Renal cortical epithelial cell (primary cell): ENCODE data around the gene ZNF664. TPM values are rescaled to one million over a fixed set of nuclear protein-coding genes. Genes with fewer than 3 reads are reported as not detected.
A peak's percentile ranks its signal among the peaks of the same experiment; 100 is the strongest.

Experiments
- DNase-seq: peaks from one replicate; pipeline ENCODE4 v3.0.0-alpha.2; 2011; ENCODE audit warnings: low read depth
- total RNA-seq: library from RNA; depleted of rRNA; stranded (reverse); fragments of >200 nt; gene quantifications from 2 replicates; pipeline ENCODE4 v1.2.3, GENCODE V29; 2014

ZNF664 gene
- 82.5 and 106 TPM in 2 replicates for total RNA-seq

GRCh38 chr12:123972457-123973401, at the start of gene ZNF664, which contains the start of gene CCDC92:
Gene ZNF664, plus strand, starts transcription at chr12:123973215. Its CDS starts 38,930 bp downstream, at chr12:124012145.
Gene CCDC92, minus strand, starts transcription at chr12:123972831. Its CDS starts 28,526 bp downstream, at chr12:123944305.
- peak; percentile 50 for DNase-seq

DNA sequence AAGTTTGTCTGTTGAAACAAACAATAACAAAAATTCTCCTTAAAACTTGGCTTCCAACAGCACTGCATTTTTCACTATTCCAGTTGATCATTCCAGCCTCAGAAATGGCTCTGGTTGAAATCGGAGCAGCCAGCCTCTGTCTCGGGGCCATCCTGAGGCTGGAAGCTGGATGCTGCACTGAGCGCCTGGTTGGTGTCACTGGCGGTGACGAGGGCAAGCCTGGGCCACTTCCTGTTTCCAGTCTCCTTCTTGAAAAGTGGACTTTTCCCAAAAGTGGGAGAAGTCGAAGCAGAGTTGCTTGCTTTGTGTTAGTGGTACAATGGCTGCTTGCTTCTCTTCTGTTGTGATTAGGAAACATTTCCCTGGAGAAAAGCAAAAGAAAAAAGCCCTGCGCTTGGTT, 49.1 kb upstream of the ZNF664 start:
- DNase-seq = no peak

- DNase-seq = no peak
Observed at GRCh38 chr12:123924539-123924938, 48.5 kb upstream of the ZNF664 start.

DNA sequence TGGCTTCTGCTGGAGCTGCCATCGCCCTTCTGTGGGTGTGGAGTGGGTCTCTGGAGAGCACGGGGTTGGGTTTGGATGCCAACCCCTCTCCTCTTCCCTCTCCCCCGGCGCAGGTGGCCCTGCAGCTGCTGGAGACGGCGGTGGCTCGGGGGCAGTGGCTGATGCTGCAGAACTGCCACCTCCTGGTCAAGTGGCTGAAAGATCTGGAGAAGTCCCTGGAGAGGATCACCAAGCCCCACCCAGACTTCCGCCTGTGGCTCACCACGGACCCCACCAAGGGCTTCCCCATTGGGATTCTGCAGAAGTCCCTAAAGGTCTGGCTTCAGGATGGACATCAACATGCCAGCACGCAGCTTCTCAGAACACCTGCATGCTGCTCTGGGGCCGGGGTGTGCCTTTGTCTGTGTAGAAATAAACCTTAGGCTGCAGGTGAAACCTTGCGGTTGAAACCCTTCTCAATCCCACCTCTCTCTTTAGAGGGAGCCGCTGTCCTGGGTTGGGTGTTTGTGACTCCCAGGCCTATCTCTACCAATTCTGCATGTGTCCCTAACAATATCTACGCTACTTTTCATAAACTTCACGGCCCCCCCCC, 44.6 kb upstream of the ZNF664 start:
- DNase-seq = no peak

- DNase-seq = no peak
Observed at GRCh38 chr12:123928897-123929296, 44.1 kb upstream of the ZNF664 start.

DNA sequence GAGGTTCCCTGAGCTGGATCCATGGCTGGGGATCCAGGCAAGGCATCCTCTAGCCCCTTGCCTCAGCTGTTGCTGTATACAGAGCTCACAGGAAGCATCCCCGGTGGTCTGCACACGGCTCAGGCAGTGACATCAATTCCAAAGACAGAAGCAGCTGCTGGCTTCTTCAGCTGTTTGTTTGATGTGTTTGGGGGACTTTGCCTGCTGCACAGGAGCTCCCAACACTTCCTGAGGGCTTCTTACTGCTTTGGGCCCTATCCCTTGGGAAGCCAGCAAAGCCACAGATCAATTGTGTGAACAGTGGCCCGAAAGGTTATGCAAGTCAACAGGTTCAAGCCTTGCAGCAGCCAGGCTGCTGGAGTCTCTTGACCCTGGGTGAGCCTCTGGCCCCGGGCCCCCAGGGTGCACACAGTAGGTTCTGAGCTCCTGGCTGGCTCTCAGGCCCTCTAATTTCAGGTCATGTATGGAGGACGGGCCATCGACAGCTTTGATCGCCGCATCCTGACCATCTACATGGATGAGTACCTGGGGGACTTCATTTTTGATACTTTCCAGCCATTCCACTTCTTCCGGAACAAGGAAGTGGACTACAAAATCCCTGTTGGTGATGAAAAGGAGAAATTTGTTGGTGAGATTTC, 43.0 kb upstream of the ZNF664 start:
- no peak for DNase-seq

GRCh38 chr12:123931686-123932321, 41.2 kb upstream of the ZNF664 start:
- DNase-seq = no peak

- no peak for DNase-seq
Observed at GRCh38 chr12:123933214-123933613, 39.8 kb upstream of the ZNF664 start.

GRCh38 chr12:123934016-123934620, 38.9 kb upstream of the ZNF664 start:
- no peak for DNase-seq

- DNase-seq = no peak
Observed at GRCh38 chr12:123934829-123935228, 38.2 kb upstream of the ZNF664 start.

- no peak for DNase-seq
Observed at GRCh38 chr12:123935956-123936355, 37.1 kb upstream of the ZNF664 start.

DNA sequence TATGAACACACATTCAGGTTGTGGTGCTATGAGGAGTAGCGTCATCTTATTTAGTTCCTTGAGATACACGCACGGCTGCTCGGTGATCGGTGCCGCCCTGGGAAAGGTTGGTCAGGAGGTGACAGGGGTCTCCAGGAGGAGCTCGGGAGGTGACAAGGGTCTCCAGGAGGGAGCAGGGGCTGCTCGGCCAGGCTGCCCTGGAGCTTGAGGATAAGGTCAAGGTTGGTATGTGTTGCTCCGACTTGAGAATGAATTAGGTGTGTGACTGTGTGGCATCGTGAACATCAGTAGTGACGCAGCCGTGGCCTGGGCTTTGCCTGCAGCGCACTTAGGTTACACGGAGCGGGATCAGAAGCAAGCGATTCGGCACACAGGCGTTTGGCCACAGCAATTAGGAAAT, 36.5 kb upstream of the ZNF664 start:
- no peak for DNase-seq

DNA sequence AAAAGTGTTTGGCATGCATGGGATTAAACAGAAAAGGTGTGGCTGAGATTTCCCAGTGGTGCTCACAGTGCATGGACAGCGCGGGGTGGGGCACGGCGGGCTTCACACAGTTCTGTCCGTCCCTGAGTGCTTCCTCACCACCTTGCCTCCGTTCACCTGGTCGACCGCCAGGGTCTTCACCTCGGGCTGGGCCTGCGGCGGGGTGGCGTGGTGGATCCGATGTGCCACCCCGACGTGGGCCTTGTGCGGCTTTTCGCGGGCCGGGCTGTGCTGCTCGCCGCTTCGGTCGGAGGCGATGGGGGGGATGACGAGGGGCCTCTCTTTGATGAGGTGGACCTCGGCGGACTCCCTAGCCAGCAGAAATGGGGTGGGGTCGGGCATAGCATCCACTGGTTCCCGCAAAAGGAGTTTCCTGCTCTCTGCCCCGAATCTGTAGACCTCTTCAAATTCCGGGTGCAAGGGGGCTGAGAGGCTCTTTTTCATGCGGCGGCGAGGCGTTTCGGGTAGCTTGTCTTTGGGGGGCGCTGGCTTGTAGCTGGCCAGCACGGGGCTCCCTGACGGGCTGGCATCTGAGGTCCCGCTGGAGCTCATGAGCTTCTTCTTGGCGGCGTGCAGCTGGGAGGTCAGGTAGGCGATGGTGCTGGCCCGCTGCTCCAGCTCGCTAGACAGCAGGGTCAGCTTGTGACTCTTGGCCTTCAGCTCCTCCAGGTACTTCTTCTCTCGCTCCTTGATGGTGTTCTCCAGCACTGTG, 35.9 kb upstream of the ZNF664 start:
- DNase-seq = no peak

DNA sequence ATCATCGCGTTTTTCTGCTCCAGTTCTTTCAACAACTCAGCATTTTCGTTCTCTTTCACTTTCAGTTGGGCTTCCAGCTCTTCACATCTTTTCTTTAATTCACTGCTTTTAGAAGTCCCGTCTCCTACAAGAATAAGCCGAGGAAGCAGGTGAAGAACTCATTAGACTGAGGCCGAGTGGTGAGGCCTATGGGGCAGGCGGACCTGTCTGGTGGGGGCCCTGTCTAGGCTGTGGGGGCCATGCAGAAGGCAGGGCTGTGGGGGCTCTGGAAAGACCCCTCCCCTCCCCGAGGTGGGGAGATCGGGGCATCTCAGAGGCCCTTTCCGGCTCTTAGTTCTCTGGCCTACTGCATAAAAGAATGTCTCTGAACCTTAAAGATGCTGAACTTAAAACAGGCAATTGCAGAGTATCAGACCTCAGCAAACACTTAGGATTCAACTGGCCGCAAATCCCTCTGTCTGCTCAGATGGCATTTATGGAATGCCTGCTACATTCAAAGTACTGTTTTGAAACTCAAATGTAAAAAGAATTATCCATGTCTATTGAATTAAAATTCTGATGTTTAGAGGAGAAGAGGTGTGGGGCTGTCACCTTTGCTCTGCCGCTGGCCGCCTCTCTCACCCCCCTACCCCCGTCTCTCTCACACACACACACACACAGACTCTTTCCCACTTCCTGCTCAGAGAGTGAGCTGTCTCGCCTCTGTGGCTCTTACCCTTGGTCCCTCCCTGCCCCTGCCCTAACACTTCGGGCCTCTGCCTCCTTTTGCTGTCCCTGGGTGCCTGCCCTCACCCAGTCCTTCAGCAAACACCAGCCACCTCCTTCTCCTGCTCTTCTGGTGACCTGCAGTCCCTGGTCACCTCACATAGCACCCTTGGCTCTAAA, 35.1 kb upstream of the ZNF664 start:
- DNase-seq = peak; percentile 9

DNA sequence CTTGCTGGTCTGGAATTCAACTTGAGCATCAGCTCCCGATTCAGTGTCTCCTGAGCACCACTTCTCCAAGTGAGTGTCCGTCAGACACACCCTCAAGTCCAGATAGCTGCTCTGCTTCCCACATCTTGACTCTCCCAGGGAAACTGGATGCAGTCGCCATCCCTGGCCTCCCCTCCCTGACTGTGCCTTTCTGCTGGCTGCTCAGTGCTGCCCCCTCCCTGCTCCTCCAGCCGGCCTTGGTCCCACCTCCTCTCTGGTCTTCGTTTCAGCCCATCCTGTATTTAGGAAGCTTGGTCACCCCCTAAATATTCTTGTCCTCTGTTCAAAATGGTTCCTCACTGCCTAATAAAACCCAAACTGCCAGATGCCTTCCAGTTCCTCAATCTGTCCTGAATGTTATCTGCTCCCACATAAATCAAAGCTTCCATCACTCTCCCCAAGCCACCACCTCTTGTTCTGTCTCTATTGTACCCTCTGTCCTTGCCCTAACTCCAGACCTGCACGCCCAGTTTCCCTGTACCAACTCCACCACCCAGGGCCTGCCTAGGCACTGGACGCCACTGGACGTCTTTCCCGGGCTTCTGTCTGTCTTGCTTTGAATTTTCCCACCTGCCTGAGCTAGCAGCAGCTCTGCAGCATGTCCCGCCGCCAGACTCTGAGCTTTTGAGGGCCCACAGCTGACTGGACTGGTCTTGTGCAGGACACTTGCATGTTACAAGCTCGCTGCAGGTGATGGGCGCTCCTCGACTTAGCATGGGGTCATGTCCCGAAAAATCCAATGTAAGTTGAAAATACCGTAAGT, 34.1 kb upstream of the ZNF664 start:
- DNase-seq = no peak

GRCh38 chr12:123939716-123940626, 33.0 kb upstream of the ZNF664 start:
- DNase-seq = no peak

- DNase-seq = no peak
Observed at GRCh38 chr12:123940627-123940966, 32.4 kb upstream of the ZNF664 start.

DNA sequence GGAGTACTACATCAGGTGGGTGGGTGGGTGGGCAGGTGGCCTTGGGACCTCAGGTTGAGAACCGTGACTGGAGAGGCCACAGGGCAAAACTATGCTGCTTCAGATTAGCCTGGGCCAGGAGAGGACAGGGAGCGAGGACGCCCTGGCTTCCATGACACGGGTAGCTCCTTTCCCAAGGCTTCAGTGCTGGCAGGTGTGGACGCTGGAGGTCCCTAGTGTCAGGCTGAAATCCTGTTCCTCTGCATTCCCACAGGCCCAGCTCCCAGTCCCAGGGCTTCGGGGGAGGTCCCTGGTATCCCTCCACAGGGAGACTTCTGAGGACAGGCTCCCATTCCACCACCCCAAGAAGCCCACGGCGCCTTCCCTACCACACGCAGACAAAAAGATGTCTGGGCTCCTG, 32.0 kb upstream of the ZNF664 start:
- DNase-seq = no peak
